Measurements from ENCODE around the gene CAMTA1.

CAMTA1 gene

GRCh38 chr1:7519181-7519860 is 734.1 kb downstream of the CAMTA1 start:
- no peak overlapping the region for H3K4me3 ChIP-seq (ENCODE audit: low read depth, low read length)
- no peak for TF ChIP-seq CTCF (IDR thresholded peaks at IDR 0.05; ENCODE audit: low read depth, low read length, missing control alignments)
- no peak for DNase-seq (ENCODE audit: low read depth)

- H3K4me3 ChIP-seq (ENCODE audit: low read depth, low read length): no peak overlapping the region
- DNase-seq (ENCODE audit: low read depth): no peak
- no peak for TF ChIP-seq CTCF (IDR thresholded peaks at IDR 0.05; ENCODE audit: low read depth, low read length, missing control alignments)
Measured at GRCh38 chr1:7519861-7520395, 734.7 kb downstream of the CAMTA1 start.

- DNase-seq (ENCODE audit: low read depth): no peak
- no peak overlapping the region for H3K4me3 ChIP-seq (ENCODE audit: low read depth, low read length)
- TF ChIP-seq CTCF (IDR thresholded peaks at IDR 0.05; ENCODE audit: low read depth, low read length, missing control alignments): no peak
Measured at GRCh38 chr1:7520496-7520895, 735.2 kb downstream of the CAMTA1 start.

GRCh38 chr1:7524341-7525337 is 739.4 kb downstream of the CAMTA1 start:
- no peak for TF ChIP-seq CTCF (IDR thresholded peaks at IDR 0.05; ENCODE audit: low read depth, low read length, missing control alignments)
- no peak for DNase-seq (ENCODE audit: low read depth)
- no peak overlapping the region for H3K4me3 ChIP-seq (ENCODE audit: low read depth, low read length)

- DNase-seq (ENCODE audit: low read depth): no peak
- no peak overlapping the region for H3K4me3 ChIP-seq (ENCODE audit: low read depth, low read length)
- TF ChIP-seq CTCF (IDR thresholded peaks at IDR 0.05; ENCODE audit: low read depth, low read length, missing control alignments): no peak
Measured at GRCh38 chr1:7525338-7526063, 740.2 kb downstream of the CAMTA1 start.

- DNase-seq (ENCODE audit: low read depth): no peak
- TF ChIP-seq CTCF (IDR thresholded peaks at IDR 0.05; ENCODE audit: low read depth, low read length, missing control alignments): no peak
- H3K4me3 ChIP-seq (ENCODE audit: low read depth, low read length): no peak overlapping the region
Measured at GRCh38 chr1:7526196-7526866, 741.1 kb downstream of the CAMTA1 start.

Measured in GM12864 (cell line).